ENCODE results near the gene UTP4. TPM values are rescaled to one million over a fixed set of nuclear protein-coding genes. Genes with fewer than 3 reads are reported as not detected.

The UTP4 gene
- total RNA-seq, 1 experiment from 2014 or later, result 61.7 TPM

DNA sequence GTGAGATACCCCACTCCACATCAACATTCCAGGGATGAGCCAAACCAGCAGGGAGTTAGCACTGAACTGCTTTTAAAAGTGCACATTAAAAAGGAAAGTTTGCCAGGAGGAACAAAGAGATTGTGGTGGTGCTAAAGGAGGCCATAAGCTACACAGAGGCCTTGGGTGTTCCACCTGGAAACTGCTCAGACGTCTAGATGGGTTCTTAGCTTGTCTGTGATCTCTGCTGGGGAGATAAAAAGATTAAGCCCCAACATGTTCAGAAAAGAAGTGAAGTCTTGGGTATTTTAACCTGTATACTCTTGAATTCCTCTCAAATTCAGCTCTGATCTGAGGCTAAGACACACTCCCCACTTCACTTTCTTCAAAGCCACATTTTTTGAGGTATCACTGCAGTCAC, 16.6 kb upstream of the UTP4 start:
- DNase-seq (ENCODE audit: low read depth, low spot score), result no peak
- TF ChIP-seq, protein P1, sequence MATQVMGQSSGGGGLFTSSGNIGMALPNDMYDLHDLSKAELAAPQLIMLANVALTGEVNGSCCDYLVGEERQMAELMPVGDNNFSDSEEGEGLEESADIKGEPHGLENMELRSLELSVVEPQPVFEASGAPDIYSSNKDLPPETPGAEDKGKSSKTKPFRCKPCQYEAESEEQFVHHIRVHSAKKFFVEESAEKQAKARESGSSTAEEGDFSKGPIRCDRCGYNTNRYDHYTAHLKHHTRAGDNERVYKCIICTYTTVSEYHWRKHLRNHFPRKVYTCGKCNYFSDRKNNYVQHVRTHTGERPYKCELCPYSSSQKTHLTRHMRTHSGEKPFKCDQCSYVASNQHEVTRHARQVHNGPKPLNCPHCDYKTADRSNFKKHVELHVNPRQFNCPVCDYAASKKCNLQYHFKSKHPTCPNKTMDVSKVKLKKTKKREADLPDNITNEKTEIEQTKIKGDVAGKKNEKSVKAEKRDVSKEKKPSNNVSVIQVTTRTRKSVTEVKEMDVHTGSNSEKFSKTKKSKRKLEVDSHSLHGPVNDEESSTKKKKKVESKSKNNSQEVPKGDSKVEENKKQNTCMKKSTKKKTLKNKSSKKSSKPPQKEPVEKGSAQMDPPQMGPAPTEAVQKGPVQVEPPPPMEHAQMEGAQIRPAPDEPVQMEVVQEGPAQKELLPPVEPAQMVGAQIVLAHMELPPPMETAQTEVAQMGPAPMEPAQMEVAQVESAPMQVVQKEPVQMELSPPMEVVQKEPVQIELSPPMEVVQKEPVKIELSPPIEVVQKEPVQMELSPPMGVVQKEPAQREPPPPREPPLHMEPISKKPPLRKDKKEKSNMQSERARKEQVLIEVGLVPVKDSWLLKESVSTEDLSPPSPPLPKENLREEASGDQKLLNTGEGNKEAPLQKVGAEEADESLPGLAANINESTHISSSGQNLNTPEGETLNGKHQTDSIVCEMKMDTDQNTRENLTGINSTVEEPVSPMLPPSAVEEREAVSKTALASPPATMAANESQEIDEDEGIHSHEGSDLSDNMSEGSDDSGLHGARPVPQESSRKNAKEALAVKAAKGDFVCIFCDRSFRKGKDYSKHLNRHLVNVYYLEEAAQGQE (IDR thresholded peaks at IDR 0.05; ENCODE audit: insufficient read depth in 1 of 2, low read depth in 2 of 2, low read length in 1 of 2), result no peak
- TF ChIP-seq, protein P2, sequence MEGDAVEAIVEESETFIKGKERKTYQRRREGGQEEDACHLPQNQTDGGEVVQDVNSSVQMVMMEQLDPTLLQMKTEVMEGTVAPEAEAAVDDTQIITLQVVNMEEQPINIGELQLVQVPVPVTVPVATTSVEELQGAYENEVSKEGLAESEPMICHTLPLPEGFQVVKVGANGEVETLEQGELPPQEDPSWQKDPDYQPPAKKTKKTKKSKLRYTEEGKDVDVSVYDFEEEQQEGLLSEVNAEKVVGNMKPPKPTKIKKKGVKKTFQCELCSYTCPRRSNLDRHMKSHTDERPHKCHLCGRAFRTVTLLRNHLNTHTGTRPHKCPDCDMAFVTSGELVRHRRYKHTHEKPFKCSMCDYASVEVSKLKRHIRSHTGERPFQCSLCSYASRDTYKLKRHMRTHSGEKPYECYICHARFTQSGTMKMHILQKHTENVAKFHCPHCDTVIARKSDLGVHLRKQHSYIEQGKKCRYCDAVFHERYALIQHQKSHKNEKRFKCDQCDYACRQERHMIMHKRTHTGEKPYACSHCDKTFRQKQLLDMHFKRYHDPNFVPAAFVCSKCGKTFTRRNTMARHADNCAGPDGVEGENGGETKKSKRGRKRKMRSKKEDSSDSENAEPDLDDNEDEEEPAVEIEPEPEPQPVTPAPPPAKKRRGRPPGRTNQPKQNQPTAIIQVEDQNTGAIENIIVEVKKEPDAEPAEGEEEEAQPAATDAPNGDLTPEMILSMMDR (IDR thresholded peaks at IDR 0.05), result no peak
- TF ChIP-seq POLR2AphosphoS5 (IDR thresholded peaks at IDR 0.05; ENCODE audit: low read depth, low read length), result no peak
- no peak for TF ChIP-seq TCF7L2 (IDR thresholded peaks at IDR 0.05; ENCODE audit: low read depth, low read length)
- no peak for TF ChIP-seq SIN3A (IDR thresholded peaks at IDR 0.05; ENCODE audit: borderline replicate concordance, insufficient read depth, low read depth, low read length)
- in situ Hi-C loops (cut with HindIII; ENCODE audit: low pct_unique_long_range_greater_than_20kb, low sequenced_read_pairs) (no loop called here), intact Hi-C loops (cut with micrococcal nuclease; ENCODE audit: unreplicated experiment) (loop anchor here (10.0 kb wide), 1 partner anchor 261 kb away; no protein-coding TSS in a partner anchor)
- CTCF ChIA-PET, result no interaction called here
- ATAC-seq, result no peak
- POLR2A ChIA-PET, result no interaction called here
- peaks cover 4% of the 10 kb centered on the region for H3K36me3 ChIP-seq (ENCODE audit: control insufficient read depth, insufficient read depth, low read length)
- no TSS peak for BruUV-seq (replicated peaks)
- H3K4me1 ChIP-seq (ENCODE audit: control insufficient read depth, insufficient read depth, low read length), result 0 out of 2 replicates have a peak, but pooled peaks cover 2% of the 10 kb centered on the region
- no peak overlapping the region for H3K27ac ChIP-seq (ENCODE audit: low read length)
- no peak overlapping the region for H3K4me3 ChIP-seq (ENCODE audit: low read depth in 2 of 2, low read length in 2 of 2)
- H3K9me3 ChIP-seq (ENCODE audit: control insufficient read depth, insufficient read depth, low read depth, low read length), result no peaks in the 10 kb centered on the region
- H3K27me3 ChIP-seq (ENCODE audit: control insufficient read depth, insufficient read depth, low read length), result no peaks in the 10 kb centered on the region

DNA sequence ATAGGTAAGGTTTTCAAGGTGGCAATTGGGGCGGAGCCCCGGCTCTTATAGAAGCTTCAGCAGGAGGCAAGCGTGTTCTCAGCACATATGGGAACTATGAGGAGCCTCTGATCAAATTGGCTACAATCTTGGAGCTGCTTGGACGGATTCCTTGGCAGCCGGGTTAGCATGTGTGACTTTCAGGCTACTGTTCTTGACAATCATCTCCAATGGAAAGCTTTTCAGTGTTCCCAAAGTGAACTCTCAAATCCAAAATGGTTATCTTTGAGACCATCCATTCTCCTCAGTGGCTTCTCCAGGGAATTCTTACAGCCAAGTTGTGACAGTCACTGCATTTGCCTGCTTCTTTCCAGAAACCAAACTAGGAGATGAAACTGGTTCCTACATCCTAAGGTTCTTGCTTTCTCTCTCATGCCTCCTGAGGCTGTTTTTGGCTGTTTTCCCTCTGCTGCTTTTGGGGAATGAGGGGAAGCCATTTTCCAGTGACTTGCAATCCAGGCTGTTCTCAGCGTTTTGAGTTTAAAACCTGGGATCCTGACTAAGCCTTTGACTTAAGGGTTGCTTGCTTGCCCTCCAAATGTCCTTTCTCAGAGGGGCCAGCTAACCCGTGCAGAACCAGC, 16.1 kb upstream of the UTP4 start:
- Histone ChIP-seq H3K4me3 (ENCODE audit: low read depth in 2 of 2, low read length in 2 of 2) (no peak overlapping the region), H3K27me3 (ENCODE audit: control insufficient read depth, insufficient read depth, low read length) (no peaks in the 10 kb centered on the region), H3K36me3 (ENCODE audit: control insufficient read depth, insufficient read depth, low read length) (peaks cover 4% of the 10 kb centered on the region), H3K9me3 (ENCODE audit: control insufficient read depth, insufficient read depth, low read depth, low read length) (no peaks in the 10 kb centered on the region), H3K4me1 (ENCODE audit: control insufficient read depth, insufficient read depth, low read length) (0 out of 2 replicates have a peak, but pooled peaks cover 2% of the 10 kb centered on the region), H3K27ac (ENCODE audit: low read length) (no peak overlapping the region)
- POLR2A ChIA-PET, result no interaction called here
- TF ChIP-seq POLR2AphosphoS5 (IDR thresholded peaks at IDR 0.05; ENCODE audit: low read depth, low read length) (no peak), TCF7L2 (IDR thresholded peaks at IDR 0.05; ENCODE audit: low read depth, low read length) (no peak), SIN3A (IDR thresholded peaks at IDR 0.05; ENCODE audit: borderline replicate concordance, insufficient read depth, low read depth, low read length) (no peak)
- TF ChIP-seq, protein P2 (IDR thresholded peaks at IDR 0.05), result no peak
- TF ChIP-seq, protein P1 (IDR thresholded peaks at IDR 0.05; ENCODE audit: insufficient read depth in 1 of 2, low read depth in 2 of 2, low read length in 1 of 2), result no peak
- ATAC-seq (no peak), DNase-seq (ENCODE audit: low read depth, low spot score) (no peak)
- CTCF ChIA-PET, result no interaction called here
- intact Hi-C loops (cut with micrococcal nuclease; ENCODE audit: unreplicated experiment), result loop anchor here (10.0 kb wide), 1 partner anchor 262 kb away; no protein-coding TSS in a partner anchor
- in situ Hi-C loops (cut with HindIII; ENCODE audit: low pct_unique_long_range_greater_than_20kb, low sequenced_read_pairs), result no loop called here
- BruUV-seq (replicated peaks), result no TSS peak

Measured in Panc1 (cell line).